Erythroblast (primary cell): ENCODE results near the gene ALPL.

Experiments
- DNase-seq, 2 experiments: peaks; one replicate each; lab custom pipeline; 2025; lab: John Stamatoyannopoulos, UW
- GATA1 ChIP-seq: IDR thresholded peaks from 2 replicates; pipeline ENCODE4 v1.6.1; 2011; ENCODE audit warnings: low read depth, mild to moderate bottlenecking, control low read depth, low read length, moderate library complexity
- POLR2A ChIP-seq: IDR thresholded peaks from 2 replicates; pipeline ENCODE4 v1.6.1; 2011; ENCODE audit warnings: mild to moderate bottlenecking, low read length

ALPL gene

GRCh38 chr1:21596628-21597027 lies 87.4 kb downstream of the ALPL start:
- DNase-seq, result no peak
- TF ChIP-seq POLR2A (no peak), GATA1 (no peak)

GRCh38 chr1:21597753-21598152 lies 88.5 kb downstream of the ALPL start:
- TF ChIP-seq POLR2A, result no peak
- TF ChIP-seq GATA1, result no peak
- DNase-seq, result no peak

GRCh38 chr1:21598417-21598816 lies 89.2 kb downstream of the ALPL start:
- TF ChIP-seq GATA1, result no peak
- TF ChIP-seq POLR2A, result no peak

GRCh38 chr1:21598904-21599303 lies 89.7 kb downstream of the ALPL start:
- no peak for DNase-seq
- TF ChIP-seq POLR2A (no peak), GATA1 (no peak)

More at GRCh38 chr1:21598417-21598816, 89.2 kb downstream of the ALPL start:
- DNase-seq, result no peak

- TF ChIP-seq GATA1 (no peak), POLR2A (no peak)
Measured at GRCh38 chr1:21599402-21599801, 90.2 kb downstream of the ALPL start.

GRCh38 chr1:21601278-21602048 lies 92.2 kb downstream of the ALPL start:
- TF ChIP-seq POLR2A (no peak), GATA1 (no peak)
- no peak for DNase-seq

More at GRCh38 chr1:21599402-21599801, 90.2 kb downstream of the ALPL start:
- no peak for DNase-seq

GRCh38 chr1:21603177-21604138 lies 94.2 kb downstream of the ALPL start:
- TF ChIP-seq POLR2A (no peak), GATA1 (no peak)
- DNase-seq, result no peak

GRCh38 chr1:21604208-21604957 lies 95.2 kb downstream of the ALPL start:
- TF ChIP-seq POLR2A (no peak), GATA1 (no peak)
- no peak for DNase-seq

- no peak for DNase-seq
- no peak for TF ChIP-seq POLR2A
- TF ChIP-seq GATA1, result no peak
Measured at GRCh38 chr1:21605012-21605715, 95.9 kb downstream of the ALPL start.

- no peak for DNase-seq
- TF ChIP-seq POLR2A (no peak), GATA1 (no peak)
Measured at GRCh38 chr1:21605964-21606705, 96.9 kb downstream of the ALPL start.

GRCh38 chr1:21607549-21608529 lies 98.6 kb downstream of the ALPL start:
- TF ChIP-seq GATA1, result no peak
- TF ChIP-seq POLR2A, result no peak
- peak; percentile 98 to 99 for DNase-seq

- TF ChIP-seq GATA1, result no peak
- TF ChIP-seq POLR2A, result no peak
- no peak for DNase-seq
Measured at GRCh38 chr1:21608798-21609197, 99.6 kb downstream of the ALPL start.
